HepG2 (cell line): Measurements from ENCODE around the gene COMT. TPM values are rescaled to one million over a fixed set of nuclear protein-coding genes. Genes with fewer than 3 reads are reported as not detected.

Experiments used
- ATAC-seq: fragments of 200-7000 bp; cut with Tn5 transposase; 3 replicates; pipeline ENCODE4 v1.9.1; 2020; ENCODE audit warnings: mild to moderate bottlenecking, moderate library complexity
- BruUV-seq: library from RNA; stranded (reverse); fragments of 400-500 nt; replicated peaks from 2 replicates; lab custom pipeline; 2021; lab: Mats Ljungman, UMichigan
- CTCF ChIA-PET: fragments of 300-600 bp; formaldehyde crosslinking; extraction: SDS; loops from one replicate; lab custom pipeline; 2021; ENCODE audit warnings: low total read pairs, inconsistent platforms, low intra/inter-chr PET ratio; lab: Yijun Ruan, JAX
- POLR2A ChIA-PET: fragments of 350-600 bp; sonication (Branson Sonifier 250); formaldehyde crosslinking; loops from one replicate; lab custom pipeline; 2020; ENCODE audit warnings: antibody characterized with exemption, inconsistent platforms; lab: Yijun Ruan, JAX
- DNase-seq: peaks from one replicate; pipeline ENCODE4 v3.0.0-alpha.2; 2015; ENCODE audit warnings: low spot score
- FAIRE-seq: peaks from 3 replicates; lab custom pipeline; 2011; peaks lifted over from hg19 to GRCh38; lab: Jason Lieb, UNC
- H2AFZ ChIP-seq: one replicate; pipeline ENCODE4 v1.6.1; 2011; ENCODE audit warnings: low read length, inconsistent platforms
- H3K27ac ChIP-seq: fragments of 300-600 bp; 3 replicates; pipeline ENCODE4 v1.8.0; 2011; ENCODE audit warnings: mixed run types, mild to moderate bottlenecking, mixed read lengths, low read length, inconsistent platforms; ENCODE audit not compliant: insufficient read depth; ENCODE audit errors: extremely low read length
- H3K27me3 ChIP-seq, 2 experiments: fragments of 200-600 bp in 1 of 2; 2 replicates in 1 of 2; 3 replicates in 1 of 2; pipeline versions ENCODE4 v1.6.0 to v1.8.0; 2011; ENCODE audit warnings: low read length in 2 of 2, mild to moderate bottlenecking in 2 of 2, moderate library complexity in 2 of 2, inconsistent platforms in 1 of 2; ENCODE audit not compliant: insufficient read depth in 2 of 2, control insufficient read depth in 1 of 2
- H3K36me3 ChIP-seq, 2 experiments: fragments of 200-600 bp in 1 of 2; replicated peaks in 1 of 2; 2 replicates in 1 of 2; 3 replicates in 1 of 2; pipeline versions ENCODE4 v1.5.1 to v1.8.0; 2011; ENCODE audit warnings: low read length in 2 of 2, inconsistent platforms in 1 of 2; ENCODE audit not compliant: insufficient read depth in 2 of 2, control insufficient read depth in 1 of 2
- H3K4me1 ChIP-seq: 2 replicates; pipeline ENCODE4 v1.5.1; 2012; ENCODE audit warnings: low read length, inconsistent platforms; ENCODE audit not compliant: insufficient read depth
- H3K4me2 ChIP-seq: 2 replicates; pipeline ENCODE4 v1.6.0; 2011; ENCODE audit warnings: low read depth, low read length, inconsistent platforms
- H3K4me3 ChIP-seq, 3 experiments: fragments of 200-600 bp in 1 of 3; sonication (generic), shearing (Covaris generic) in 1 of 3; replicated peaks in 1 of 3; 2 replicates each; pipeline ENCODE4 v1.5.1; 2011 to 2016; ENCODE audit warnings: low read length in 3 of 3, inconsistent platforms in 2 of 3, low read depth in 2 of 3, mild to moderate bottlenecking in 2 of 3, control low read depth in 1 of 3, mixed read lengths in 1 of 3; ENCODE audit not compliant: insufficient read depth in 1 of 3
- H3K79me2 ChIP-seq: one replicate; pipeline ENCODE4 v1.6.1; 2011; ENCODE audit warnings: low read length, inconsistent platforms; ENCODE audit not compliant: insufficient read depth
- H3K9ac ChIP-seq: 2 replicates; pipeline ENCODE4 v1.6.0; 2011; ENCODE audit warnings: mild to moderate bottlenecking, low read depth, low read length, inconsistent platforms; ENCODE audit not compliant: insufficient read depth
- H3K9me3 ChIP-seq: 2 replicates; pipeline ENCODE4 v1.5.1; 2012; ENCODE audit warnings: mild to moderate bottlenecking, low read length
- H4K20me1 ChIP-seq: 2 replicates; pipeline ENCODE4 v1.6.0; 2011; ENCODE audit warnings: inconsistent platforms, mild to moderate bottlenecking, low read length, moderate library complexity; ENCODE audit not compliant: insufficient read depth
- HNRNPLL ChIP-seq: fragments of 200-400 bp; formaldehyde crosslinking; IDR thresholded peaks from 2 replicates; pipeline ENCODE4 v1.6.1; 2017; ENCODE audit warnings: mild to moderate bottlenecking, low read depth, low read length; ENCODE audit not compliant: poor library complexity, severe bottlenecking
- JUNB ChIP-seq: sonication (generic); formaldehyde crosslinking; IDR thresholded peaks from 2 replicates; pipeline ENCODE4 v1.8.0; 2022; ENCODE audit warnings: missing genetic modification reagents, mild to moderate bottlenecking, borderline replicate concordance
- MTF1 ChIP-seq: sonication (generic); formaldehyde crosslinking; IDR thresholded peaks from 2 replicates; pipeline ENCODE4 v1.5.0; 2020; ENCODE audit warnings: missing genetic modification reagents
- NR2F1 ChIP-seq, 2 experiments: fragments of 450-650 bp in 1 of 2; formaldehyde crosslinking in 1 of 2; IDR thresholded peaks; 2 replicates each; pipeline versions ENCODE4 v1.5.0 to v1.6.1; 2016 to 2020; ENCODE audit warnings: mild to moderate bottlenecking in 1 of 2, missing compliant biosample characterization in 1 of 2, missing genetic modification reagents in 1 of 2, moderate library complexity in 1 of 2
- PHF5A ChIP-seq: IDR thresholded peaks from one replicate; pipeline ENCODE4 v1.6.1; 2018; ENCODE audit warnings: low read depth, missing genetic modification reagents; ENCODE audit not compliant: unreplicated experiment
- SIX1 ChIP-seq: sonication (generic); formaldehyde crosslinking; IDR thresholded peaks from 2 replicates; pipeline ENCODE4 v1.4.0; 2020; ENCODE audit warnings: missing genetic modification reagents, borderline replicate concordance
- SRSF9 ChIP-seq: fragments of 200-400 bp; formaldehyde crosslinking; IDR thresholded peaks from 2 replicates; pipeline ENCODE4 v1.6.1; 2018; ENCODE audit warnings: borderline replicate concordance, mild to moderate bottlenecking, low read depth, low read length; ENCODE audit not compliant: insufficient read depth, poor library complexity, severe bottlenecking
- ZBTB37 ChIP-seq: sonication (generic); formaldehyde crosslinking; IDR thresholded peaks from 2 replicates; pipeline ENCODE4 v1.4.0; 2020; ENCODE audit warnings: mild to moderate bottlenecking, missing genetic modification reagents
- ZNF350 ChIP-seq: sonication (generic); formaldehyde crosslinking; IDR thresholded peaks from 2 replicates; pipeline ENCODE4 v1.4.0; 2020; ENCODE audit warnings: mild to moderate bottlenecking, low read depth, missing genetic modification reagents, borderline replicate concordance
- ZNF468 ChIP-seq: sonication (generic); formaldehyde crosslinking; IDR thresholded peaks from 2 replicates; pipeline ENCODE4 v1.8.0; 2022; ENCODE audit warnings: mild to moderate bottlenecking, moderate library complexity, missing genetic modification reagents
- ZNF512 ChIP-seq: sonication (generic); formaldehyde crosslinking; IDR thresholded peaks from 2 replicates; pipeline ENCODE4 v1.4.0; 2020; ENCODE audit warnings: mild to moderate bottlenecking, missing genetic modification reagents
- ZNF841 ChIP-seq: sonication (generic); formaldehyde crosslinking; IDR thresholded peaks from 2 replicates; pipeline ENCODE4 v1.8.1; 2023; ENCODE audit warnings: missing genetic modification reagents, borderline replicate concordance
- WGBS: methylation state at CpG from one replicate; pipeline ENCODE4 v1.1.6; 2017; ENCODE audit warnings: low lambda C conversion rate; 5-methylcytosine and 5-hydroxymethylcytosine counted together
- in situ Hi-C: cut with HindIII; loops from 2 replicates; pipeline ENCODE4 v1.10.0; 2017; ENCODE audit warnings: low pct_unique_long_range_greater_than_20kb; ENCODE audit not compliant: extremely low pct_ligation_motif_present
- intact Hi-C: fragments of 100-400 bp; cut with micrococcal nuclease; formaldehyde crosslinking; loops from one replicate; pipeline ENCODE4 v1.10.0; 2022; ENCODE audit not compliant: unreplicated experiment
- polyA plus RNA-seq, 8 experiments: library from polyadenylated mRNA; depleted of rRNA in 3 of 8; stranded (reverse) in 7 of 8; unstranded in 1 of 8; fragments of >200 nt; fragmentation: Illumina TruSeq in 4 of 8; extraction: Trizol in 4 of 8; gene quantifications; 2 replicates each; pipeline versions ENCODE4 v1.2.1 to v1.2.3, GENCODE V29; 2011 to 2016; ENCODE audit warnings: low read depth in 4 of 8, missing spikeins in 1 of 8, mixed read lengths in 1 of 8; ENCODE audit not compliant: insufficient read depth in 1 of 8
- total RNA-seq, 5 experiments: library from RNA; depleted of rRNA; stranded (reverse); fragments of >200 nt; fragmentation: Illumina TruSeq; extraction: Trizol; gene quantifications; 2 replicates each; pipeline ENCODE4 v1.2.3, GENCODE V29; 2016; ENCODE audit warnings: low read depth in 1 of 5
- TF ChIP-seq, protein P1 (sequence below): sonication (generic); formaldehyde crosslinking; IDR thresholded peaks from 2 replicates; pipeline ENCODE4 v1.5.1; 2020; ENCODE audit warnings: mild to moderate bottlenecking, moderate library complexity, missing genetic modification reagents

The COMT gene
- total and polyA plus RNA-seq, 2 of the 13 experiments (the other 11 are each of a cell fraction or from before 2014, with no cell fraction given), result 156 to 162 TPM

DNA sequence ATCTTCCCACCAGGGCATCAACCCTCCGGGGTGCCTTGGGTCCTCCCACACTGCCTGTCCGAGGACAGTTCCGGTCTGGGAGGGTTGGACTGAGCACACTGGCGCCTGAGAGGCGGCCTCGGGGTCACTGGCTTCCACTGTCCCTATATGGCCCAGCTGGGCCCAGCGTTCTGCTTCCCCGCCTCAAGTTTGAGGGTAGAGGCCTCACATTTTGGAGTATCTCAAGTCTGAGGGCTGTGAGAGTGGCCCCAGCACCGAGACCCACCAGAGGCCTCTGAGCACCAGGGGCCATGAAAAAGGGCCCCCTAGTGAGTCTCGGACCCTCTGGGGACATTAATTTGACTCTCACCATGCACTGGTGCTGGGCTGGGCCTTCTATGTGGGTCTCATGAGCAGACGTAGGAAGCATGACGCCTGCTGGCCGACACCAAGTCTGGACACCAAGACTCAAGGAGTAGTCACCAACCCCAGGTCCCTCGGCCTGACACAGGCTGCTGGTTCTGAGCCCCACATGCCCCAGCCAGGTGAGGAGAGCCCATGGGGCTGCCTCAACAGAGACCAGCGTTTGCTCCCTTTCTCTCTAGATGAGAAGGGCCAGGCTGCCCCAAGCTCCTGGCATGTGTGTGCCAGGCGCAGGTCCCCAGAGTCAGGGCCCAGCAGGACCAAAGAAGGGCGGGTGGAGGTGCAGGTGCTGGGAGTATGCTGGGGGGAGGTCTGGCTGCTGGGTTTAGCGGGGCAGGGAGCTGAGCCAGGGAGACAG is 47.6 kb downstream of the COMT start:
- in situ Hi-C loops, result no loop called here
- no peaks in the 10 kb centered on the region; a peak in 1 of 5 replicates for H3K36me3 ChIP-seq
- CTCF ChIA-PET, result no interaction called here
- no peak overlapping the region for H2AFZ ChIP-seq
- H3K4me1 ChIP-seq, result peaks cover 18% of the 10 kb centered on the region
- H3K9ac ChIP-seq, result no peak overlapping the region
- H3K9me3 ChIP-seq, result no peaks in the 10 kb centered on the region
- ATAC-seq (no peak), FAIRE-seq (no peak), DNase-seq (no peak)
- no peak overlapping the region for H3K27ac ChIP-seq
- no peaks in the 10 kb centered on the region for H3K79me2 ChIP-seq
- POLR2A ChIA-PET, result no interaction called here
- no peak overlapping the region for H3K4me2 ChIP-seq
- WGBS, result 92% methylated on average over 2 of the region's 18 CpGs
- no peaks in the 10 kb centered on the region for H3K27me3 ChIP-seq
- no peak overlapping the region for H3K4me3 ChIP-seq
- peaks cover 9% of the 10 kb centered on the region; the same call in 1 of the 2 replicates for H4K20me1 ChIP-seq
- TF ChIP-seq HNRNPLL, result no peak
- no peak for TF ChIP-seq ZNF512 (CRISPR knock-in tag)
- no peak for TF ChIP-seq SRSF9
- TF ChIP-seq ZBTB37 (CRISPR knock-in tag), result no peak
- no peak for TF ChIP-seq ZNF350 (CRISPR knock-in tag)
- no peak for TF ChIP-seq MTF1
- TF ChIP-seq JUNB (CRISPR knock-in tag), result no peak
- no peak for TF ChIP-seq ZNF841 (CRISPR knock-in tag)
- no peak for TF ChIP-seq PHF5A
- no peak for TF ChIP-seq ZNF468 (CRISPR knock-in tag)
- TF ChIP-seq NR2F1 (CRISPR knock-in tag; IDR thresholded peaks at IDR 0.05), result no peak
- no peak for TF ChIP-seq SIX1 (CRISPR knock-in tag)
- TF ChIP-seq, protein P1, sequence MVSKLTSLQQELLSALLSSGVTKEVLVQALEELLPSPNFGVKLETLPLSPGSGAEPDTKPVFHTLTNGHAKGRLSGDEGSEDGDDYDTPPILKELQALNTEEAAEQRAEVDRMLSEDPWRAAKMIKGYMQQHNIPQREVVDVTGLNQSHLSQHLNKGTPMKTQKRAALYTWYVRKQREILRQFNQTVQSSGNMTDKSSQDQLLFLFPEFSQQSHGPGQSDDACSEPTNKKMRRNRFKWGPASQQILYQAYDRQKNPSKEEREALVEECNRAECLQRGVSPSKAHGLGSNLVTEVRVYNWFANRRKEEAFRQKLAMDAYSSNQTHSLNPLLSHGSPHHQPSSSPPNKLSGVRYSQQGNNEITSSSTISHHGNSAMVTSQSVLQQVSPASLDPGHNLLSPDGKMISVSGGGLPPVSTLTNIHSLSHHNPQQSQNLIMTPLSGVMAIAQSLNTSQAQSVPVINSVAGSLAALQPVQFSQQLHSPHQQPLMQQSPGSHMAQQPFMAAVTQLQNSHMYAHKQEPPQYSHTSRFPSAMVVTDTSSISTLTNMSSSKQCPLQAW (CRISPR knock-in tag), result no peak
- TF ChIP-seq, all 625 proteins: peak for 0
- intact Hi-C loops, result no loop called here
- BruUV-seq, result no TSS peak
